GM21447 (cell line): Measurements from ENCODE around the gene MORN1.
"Not testable (repeated sequence)": the region's sequence is repeated elsewhere in the genome, so short reads cannot be mapped to it uniquely, and the experiment has no call there.

Source experiments
- ATAC-seq: cut with Tn5 transposase; IDR thresholded peaks from one replicate; pipeline ENCODE4 v1.9.1; 2021; ENCODE audit not compliant: unreplicated experiment

MORN1 gene

GRCh38 chr1:2391041-2391930 is at the start of gene MORN1, which contains the start of gene RER1:
MORN1 (minus strand) TSS chr1:2391554; CDS start chr1:2391533, 21 bp downstream.
RER1 (plus strand) TSS chr1:2391841; CDS start chr1:2395791, 3,950 bp downstream.
- peak; percentile 80 for ATAC-seq

- ATAC-seq, result not testable (repeated sequence)
These were observed 49.0 kb upstream of the MORN1 start for GRCh38 chr1:2440346-2440745.

DNA sequence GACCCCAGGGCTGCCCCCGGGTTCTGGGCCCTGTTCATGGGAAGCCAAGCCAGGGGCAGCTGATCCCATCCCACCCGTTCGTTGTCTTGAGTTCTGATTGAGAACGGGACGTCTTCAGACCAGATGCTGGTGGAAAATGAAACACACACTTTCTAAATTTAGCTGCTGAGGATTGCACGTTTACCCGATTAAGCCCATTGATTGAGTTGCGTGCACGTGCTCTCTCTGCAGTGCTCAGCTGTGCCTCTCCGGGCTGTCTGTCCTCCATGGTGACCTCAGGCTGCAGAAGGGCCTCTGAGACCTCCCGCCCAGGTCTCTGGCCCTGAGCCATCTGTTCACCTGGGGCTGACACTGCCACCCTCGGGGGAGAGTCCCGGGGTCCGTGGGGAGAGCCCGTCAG is 48.0 kb upstream of the MORN1 start:
- no peak for ATAC-seq

DNA sequence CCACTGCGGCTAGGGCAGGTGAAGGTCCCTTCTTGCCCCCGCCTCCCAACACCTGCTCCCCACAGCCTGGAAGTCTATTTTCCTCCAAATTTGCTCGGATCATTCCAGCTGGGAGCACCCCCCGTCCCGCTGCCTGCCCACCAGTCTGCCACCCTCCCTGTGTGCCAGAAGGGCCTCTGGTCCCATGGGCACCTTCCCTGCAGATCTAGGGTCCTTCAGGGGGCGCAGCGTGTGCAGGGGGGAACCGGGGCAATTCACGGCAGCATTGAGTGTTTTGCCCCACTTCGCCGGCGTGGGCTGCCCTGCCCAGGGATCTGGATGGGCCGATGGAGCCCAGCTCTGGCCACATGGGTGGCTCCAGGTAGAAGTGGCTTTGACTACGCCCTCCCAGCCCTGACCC is 47.3 kb upstream of the MORN1 start:
- ATAC-seq, result no peak

- ATAC-seq, result no peak
These were observed 46.7 kb upstream of the MORN1 start for GRCh38 chr1:2438038-2438437.

DNA sequence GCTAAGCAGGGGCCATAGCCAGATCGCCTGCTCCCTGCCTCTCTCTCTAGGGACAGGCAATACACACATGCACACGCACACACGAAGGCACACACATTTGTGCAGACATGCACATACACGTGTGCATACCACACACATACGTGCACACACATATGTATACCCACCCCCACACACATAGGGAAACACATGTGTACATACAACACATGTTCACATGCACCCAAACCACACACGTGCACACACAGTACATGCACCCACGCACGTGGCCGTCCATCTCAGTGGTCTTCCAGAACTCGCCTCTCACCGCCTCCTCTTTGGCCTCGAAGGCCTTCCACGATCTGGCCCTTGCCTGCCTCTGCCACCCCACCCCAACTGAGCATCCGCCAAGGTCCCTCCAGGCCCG is 46.3 kb upstream of the MORN1 start:
- no peak for ATAC-seq

DNA sequence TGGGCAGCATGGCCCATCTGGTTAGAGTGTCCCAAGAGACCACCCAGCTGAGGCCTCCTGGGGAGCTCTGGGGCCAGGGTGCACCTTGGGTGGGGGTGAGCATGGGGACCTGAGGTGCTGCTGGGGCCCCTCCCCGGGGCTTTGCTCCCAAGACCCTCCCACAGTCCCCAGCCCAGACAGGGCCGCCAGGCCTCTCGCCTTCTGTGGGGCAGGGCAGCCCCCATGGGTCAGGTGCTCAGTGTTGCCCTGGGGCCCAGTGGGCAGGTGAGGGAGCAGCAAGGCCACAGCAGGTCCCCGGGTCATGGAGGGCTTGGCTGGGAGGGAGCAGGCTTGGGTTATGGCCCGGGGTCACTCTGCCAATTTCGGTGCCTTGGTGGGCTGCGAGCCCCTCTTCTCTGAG is 45.5 kb upstream of the MORN1 start:
- no peak for ATAC-seq

GRCh38 chr1:2435746-2436355 is 44.5 kb upstream of the MORN1 start:
- ATAC-seq, result no peak

DNA sequence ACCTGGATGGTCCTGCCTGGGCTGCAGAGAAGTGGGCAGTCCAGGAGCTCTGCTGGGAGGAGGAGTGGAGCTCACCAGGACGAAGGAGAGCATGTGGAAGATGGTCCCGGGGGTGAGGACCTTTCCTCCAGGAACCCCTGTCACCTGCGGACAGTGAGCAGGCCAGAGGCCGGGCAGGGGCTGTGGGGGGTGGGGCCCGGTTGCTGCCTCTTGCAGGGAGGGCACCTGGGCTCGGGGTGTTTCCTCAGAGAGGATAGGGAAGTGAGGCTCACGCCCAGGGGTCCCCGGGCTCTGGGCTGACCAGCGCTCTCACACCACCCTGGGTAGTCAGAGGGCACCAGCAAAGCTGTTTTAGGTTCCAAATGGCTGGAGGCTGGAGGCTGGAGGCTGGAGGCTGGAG is 43.7 kb upstream of the MORN1 start:
- ATAC-seq, result no peak

DNA sequence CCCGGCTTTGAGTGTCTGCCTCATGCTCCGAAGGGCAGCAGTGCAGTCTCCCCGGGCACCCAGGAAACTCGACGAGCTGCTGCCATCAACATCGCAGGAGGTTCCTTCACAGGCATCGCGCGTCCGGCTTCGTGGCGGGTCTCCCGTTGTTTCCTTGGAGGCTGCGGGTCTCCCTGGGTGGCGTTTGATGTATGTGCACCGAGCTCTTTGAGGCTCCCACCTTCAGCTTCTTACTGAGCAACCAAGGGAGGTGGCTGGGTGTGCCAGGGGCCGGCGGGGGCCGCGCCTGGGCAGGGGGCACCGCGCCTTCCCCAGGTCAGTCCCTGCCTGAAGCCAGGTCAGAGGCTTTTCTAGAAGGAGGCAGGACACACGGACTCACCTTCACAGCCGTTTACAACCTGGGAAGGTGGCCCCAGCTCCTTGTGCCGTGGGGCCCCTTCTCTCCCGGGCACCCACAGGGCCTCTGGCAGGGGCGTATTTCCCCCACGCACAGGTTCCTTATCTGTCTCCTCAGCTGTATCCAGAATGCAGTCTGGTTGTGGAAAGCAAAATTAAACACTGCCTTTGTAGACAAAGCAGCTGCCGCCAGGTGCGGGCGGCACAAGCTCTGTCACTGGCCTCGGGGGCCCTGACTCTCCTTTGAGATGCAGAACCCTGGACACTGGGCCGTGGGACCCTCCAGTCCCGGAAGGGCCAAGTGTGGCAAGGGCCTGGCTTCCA is 42.7 kb upstream of the MORN1 start:
- ATAC-seq, result no peak

DNA sequence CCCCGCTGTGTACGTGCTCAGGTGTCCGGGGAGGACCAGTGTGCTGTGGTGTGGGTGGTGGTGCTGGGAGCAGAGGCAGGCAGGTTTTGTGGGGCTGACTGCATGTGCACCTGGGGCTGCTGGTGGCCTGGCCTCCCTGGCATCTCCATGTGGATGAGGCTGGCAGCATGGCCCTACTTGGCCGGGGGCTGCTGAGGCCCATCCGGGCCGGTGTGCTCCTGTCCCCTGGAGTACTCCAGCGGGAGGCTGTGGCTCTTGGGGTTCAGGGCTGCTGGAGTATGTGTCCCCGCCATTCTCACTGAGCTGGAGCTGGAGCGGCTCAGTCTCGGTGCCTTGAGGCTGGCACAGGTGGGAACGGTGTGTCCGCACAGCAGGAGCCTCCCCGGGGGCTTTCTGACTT is 41.8 kb upstream of the MORN1 start:
- ATAC-seq, result no peak

DNA sequence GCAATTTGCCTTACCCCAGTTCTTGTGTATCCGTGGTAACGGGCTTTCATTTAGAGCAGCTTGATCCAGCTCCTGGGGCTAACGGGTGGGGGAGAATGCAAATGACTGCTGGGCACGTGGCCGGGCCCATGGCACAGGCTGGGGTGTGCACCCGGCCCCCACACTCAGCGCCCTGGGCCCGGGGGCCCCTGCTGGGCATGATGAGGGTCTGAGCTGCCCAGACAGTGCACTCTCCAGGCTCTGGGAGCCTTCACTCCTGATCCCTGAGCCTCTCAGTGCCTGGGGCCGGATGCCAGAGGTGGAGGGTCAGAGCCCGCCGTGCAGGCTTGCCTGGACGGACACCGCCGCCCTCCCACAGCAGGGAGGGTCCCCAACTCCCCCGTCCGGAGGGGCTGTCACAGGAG is 41.1 kb upstream of the MORN1 start:
- no peak for ATAC-seq

DNA sequence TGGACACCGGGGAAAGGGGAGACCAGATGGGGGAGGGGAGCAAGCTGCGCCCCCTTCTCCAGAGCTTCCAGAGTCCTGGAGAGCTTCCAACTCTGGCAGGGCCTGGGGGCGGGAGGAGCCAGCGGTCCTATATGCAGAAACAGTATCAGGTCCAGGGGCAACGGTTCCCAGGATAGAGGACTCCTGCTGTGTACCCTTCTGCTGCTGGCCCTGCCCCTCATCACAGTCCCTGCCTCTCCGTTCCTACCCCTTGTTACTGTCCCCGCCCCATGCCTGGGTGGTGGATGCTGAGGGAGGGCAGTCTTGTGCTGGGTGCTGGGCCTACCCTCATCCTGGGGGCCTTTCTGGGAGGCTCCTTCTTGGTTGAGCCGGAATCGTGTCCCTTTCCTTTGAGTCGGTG is 40.2 kb upstream of the MORN1 start:
- ATAC-seq, result no peak

DNA sequence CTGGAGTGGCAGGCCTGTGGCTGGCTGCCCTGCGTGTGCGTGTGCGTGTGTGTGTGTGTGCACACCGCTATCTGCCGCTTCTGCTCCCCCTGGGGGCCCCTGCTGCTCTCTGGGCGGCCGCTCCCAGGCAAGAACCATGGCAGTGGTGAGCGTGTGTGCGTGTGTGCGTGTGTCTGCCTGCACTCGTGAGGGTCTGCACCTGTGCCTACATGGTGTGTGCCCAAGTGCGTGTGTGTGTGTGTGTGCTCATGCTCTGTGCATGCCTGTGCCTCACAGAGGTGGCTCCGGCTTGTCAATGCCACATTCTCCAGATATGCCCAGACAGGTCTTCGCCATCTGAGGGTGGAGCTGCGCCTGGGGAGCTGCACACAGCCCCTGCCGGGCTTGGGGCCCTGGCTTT is 39.7 kb upstream of the MORN1 start:
- no peak for ATAC-seq

DNA sequence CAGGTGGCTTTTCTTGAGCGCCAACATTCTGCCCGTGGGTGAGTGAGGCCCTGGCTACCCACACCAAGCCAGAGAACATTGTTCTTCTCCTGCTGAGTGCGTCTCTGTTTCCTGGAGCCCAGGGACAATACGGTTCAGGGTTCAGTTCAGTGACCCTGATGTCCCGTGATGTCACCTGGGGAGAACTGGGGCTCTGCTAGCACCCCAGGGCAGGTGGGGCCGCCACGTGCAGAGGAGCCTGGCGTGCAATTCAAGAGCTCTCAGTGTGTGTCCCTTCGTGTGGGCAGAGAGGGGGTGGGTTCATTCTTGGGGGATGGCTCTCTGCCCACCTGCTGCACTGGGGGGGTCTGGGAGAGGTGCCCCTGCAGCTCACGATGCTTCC is 39.2 kb upstream of the MORN1 start:
- no peak for ATAC-seq

DNA sequence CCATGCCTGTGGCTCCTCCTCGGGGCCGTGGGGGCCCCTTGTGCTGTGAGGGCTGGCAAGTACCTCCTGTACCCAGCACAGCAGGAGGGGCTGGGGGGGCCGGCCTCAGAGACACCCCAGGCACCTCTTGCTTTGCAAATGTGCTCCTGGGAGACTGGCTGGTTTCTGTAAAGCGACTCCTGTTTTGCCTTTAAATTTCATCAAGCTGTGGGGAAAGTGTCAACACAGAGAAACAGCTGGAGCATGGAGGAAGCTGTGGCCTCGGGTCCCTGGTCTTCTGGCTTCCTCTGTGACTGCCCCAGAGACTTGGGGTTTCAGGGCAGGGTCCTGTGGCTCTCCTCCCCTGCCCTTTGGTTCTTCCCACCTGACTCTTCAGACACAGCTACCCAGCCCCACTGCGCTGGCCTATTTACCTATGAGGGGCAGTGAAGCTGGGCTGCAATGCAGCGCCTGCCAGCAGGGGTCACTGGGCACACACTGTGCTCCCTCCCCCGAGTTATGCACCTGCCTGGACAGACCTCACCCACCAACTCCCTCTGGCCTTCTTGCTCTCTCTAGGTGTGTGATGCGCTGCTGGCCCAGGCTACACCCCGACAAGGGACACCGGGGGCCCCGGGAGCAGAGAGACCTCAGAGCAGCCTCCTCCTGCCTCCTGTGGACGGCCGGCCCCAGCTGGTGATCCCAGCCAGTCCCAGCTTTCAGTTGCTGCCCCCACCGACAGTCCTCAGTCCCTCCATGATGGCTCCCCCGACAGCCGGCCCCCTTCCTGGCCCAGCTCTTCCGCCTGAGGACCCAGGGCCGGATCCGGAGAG is 38.6 kb upstream of the MORN1 start:
- no peak for ATAC-seq

DNA sequence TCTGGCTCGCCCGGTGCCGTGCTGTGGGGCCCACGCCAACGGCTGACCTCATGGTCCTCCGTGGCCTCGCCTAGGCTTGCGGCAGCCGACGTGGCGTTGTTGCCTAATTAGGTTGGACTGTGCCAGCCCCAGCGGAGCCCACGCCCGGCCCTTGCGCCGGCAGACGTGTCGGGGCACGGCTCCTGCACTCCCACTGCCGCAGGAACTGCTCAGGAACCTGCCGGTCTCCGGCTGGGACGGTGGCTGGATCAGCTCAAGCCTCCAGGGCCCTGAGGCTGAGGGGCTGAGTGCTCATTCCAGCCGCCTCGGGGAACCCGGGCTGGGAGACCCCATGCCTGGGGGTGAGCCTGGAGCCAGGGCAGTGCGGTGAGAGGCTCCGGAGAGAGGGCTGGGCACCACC is 37.1 kb upstream of the MORN1 start:
- no peak for ATAC-seq

DNA sequence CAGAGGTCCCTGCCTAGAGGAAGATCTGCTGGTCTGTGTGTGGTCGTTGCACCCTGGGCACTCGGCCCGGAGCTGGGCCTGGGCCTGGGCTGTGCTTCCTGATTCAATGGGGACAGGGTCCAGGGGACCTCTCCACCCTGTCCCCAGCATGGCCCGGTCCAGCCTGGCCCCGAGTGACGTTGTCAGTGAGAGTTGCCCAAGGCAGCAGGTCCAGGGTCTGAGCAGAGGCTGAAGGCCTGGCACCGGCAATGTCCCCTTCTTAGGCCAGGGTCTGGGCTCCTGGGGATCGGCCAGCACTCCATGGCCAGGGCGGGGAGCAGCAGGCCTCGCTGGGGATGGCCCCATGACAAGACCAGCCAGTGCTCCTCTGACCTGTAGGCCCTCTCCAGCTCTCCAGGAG is 36.6 kb upstream of the MORN1 start:
- no peak for ATAC-seq

- ATAC-seq, result no peak
These were observed 35.7 kb upstream of the MORN1 start for GRCh38 chr1:2427051-2427450.

- no peak for ATAC-seq
These were observed 35.2 kb upstream of the MORN1 start for GRCh38 chr1:2426540-2426939.

GRCh38 chr1:2425892-2426291 is 34.5 kb upstream of the MORN1 start:
- ATAC-seq, result no peak
